CD4-positive, alpha-beta T cell (primary cell): ENCODE results near the gene RGR. TPM values are rescaled to one million over a fixed set of nuclear protein-coding genes. Genes with fewer than 3 reads are reported as not detected.

Experiments
- ATAC-seq: fragments of 200-7000 bp; cut with Tn5 transposase; one replicate; pipeline ENCODE4 v1.10.0; 2022; ENCODE audit warnings: mild to moderate bottlenecking; ENCODE audit not compliant: poor library complexity
- CTCF ChIA-PET: fragments of 350-600 bp; sonication (Branson Sonifier 250); formaldehyde crosslinking; loops from one replicate; lab custom pipeline; 2021; ENCODE audit warnings: antibody characterized with exemption, inconsistent platforms; lab: Charles Lee
- POLR2A ChIA-PET: fragments of 350-600 bp; sonication (Branson Sonifier 250); formaldehyde crosslinking; loops from one replicate; lab custom pipeline; 2021; ENCODE audit warnings: antibody characterized with exemption, inconsistent platforms; lab: Charles Lee
- DNase-seq, 14 experiments: peaks; one replicate each; pipeline ENCODE4 v3.0.0-alpha.2; 2013 to 2020; ENCODE audit warnings: mixed read lengths in 2 of 14
- H3K27ac ChIP-seq, 2 donors: one replicate each; pipeline versions ENCODE4 v1.5.1 to v1.7.0; 2013; ENCODE audit warnings: low read length in 2 of 2, low read depth in 1 of 2, mild to moderate bottlenecking in 1 of 2
- H3K27me3 ChIP-seq, 2 experiments: 1 replicate in 1 of 2; 2 replicates in 1 of 2; pipeline versions ENCODE4 v1.6.1 to v1.7.0; 2013; ENCODE audit warnings: low read length in 2 of 2, control low read depth in 1 of 2, mild to moderate bottlenecking in 1 of 2, moderate library complexity in 1 of 2; ENCODE audit not compliant: insufficient read depth in 2 of 2, control insufficient read depth in 1 of 2
- H3K36me3 ChIP-seq: one replicate; pipeline ENCODE4 v1.6.1; 2013; ENCODE audit warnings: low read length, control low read depth; ENCODE audit not compliant: insufficient read depth
- H3K4me1 ChIP-seq: one replicate; pipeline ENCODE4 v1.6.1; 2013; ENCODE audit warnings: low read length, control low read depth; ENCODE audit not compliant: insufficient read depth
- H3K4me3 ChIP-seq: one replicate; pipeline ENCODE4 v1.5.1; 2013; ENCODE audit warnings: mild to moderate bottlenecking, low read length, moderate library complexity
- H3K9me3 ChIP-seq, 2 experiments: 1 replicate in 1 of 2; 2 replicates in 1 of 2; pipeline versions ENCODE4 v1.6.1 to v1.7.0; 2013; ENCODE audit warnings: low read length in 2 of 2, mild to moderate bottlenecking in 2 of 2, control low read depth in 1 of 2, moderate library complexity in 1 of 2; ENCODE audit not compliant: control insufficient read depth in 1 of 2, insufficient read depth in 1 of 2
- H3K27ac Mint-ChIP-seq: one replicate; pipeline ENCODE4 v1.8.0; 2020; ENCODE audit warnings: mixed read lengths
- H3K27me3 Mint-ChIP-seq: one replicate; pipeline ENCODE4 v1.8.0; 2021; ENCODE audit warnings: mixed read lengths
- H3K36me3 Mint-ChIP-seq: one replicate; pipeline ENCODE4 v1.8.0; 2021; ENCODE audit warnings: low read depth, mixed read lengths
- H3K4me1 Mint-ChIP-seq: one replicate; pipeline ENCODE4 v1.8.0; 2021; ENCODE audit warnings: low read depth, mixed read lengths
- H3K4me3 Mint-ChIP-seq: one replicate; pipeline ENCODE4 v1.8.0; 2020; ENCODE audit warnings: mild to moderate bottlenecking, mixed read lengths
- H3K9me3 Mint-ChIP-seq: one replicate; pipeline ENCODE4 v1.8.0; 2020; ENCODE audit warnings: mixed read lengths
- CTCF ChIP-seq: fragments of 200-600 bp; IDR thresholded peaks from one replicate; pipeline ENCODE4 v1.8.0; 2022; ENCODE audit warnings: antibody characterized with exemption, mild to moderate bottlenecking
- intact Hi-C, 2 experiments: fragments of 100-400 bp; cut with DNase I in 1 of 2; cut with micrococcal nuclease in 1 of 2; formaldehyde crosslinking; loops; one replicate each; pipeline versions ENCODE4 v1.15.1 to v1.9.0; 2023 to 2025; cut with DNase I, micrococcal nuclease
- total RNA-seq, 174 experiments: library from RNA in 2 of 174; stranded (reverse) in 2 of 174; gene quantifications; one replicate each; pipeline ENCODE4 v1.2.3 and lab custom pipeline; 2021 to 2026

Gene RGR
- total RNA-seq, 2 experiments from 2014 or later, result not detected

- Histone ChIP-seq H3K27ac (no peak overlapping the region), H3K9me3 (peaks cover 0 to 4% of the 10 kb centered on the region in 2 experiments), H3K36me3 (no peaks in the 10 kb centered on the region), H3K4me1 (peaks cover 7% of the 10 kb centered on the region), H3K27me3 (peaks cover 8 to 9% of the 10 kb centered on the region in 2 experiments), H3K4me3 (no peak overlapping the region)
- Mint-ChIP-seq H3K9me3 (no peaks in the 10 kb centered on the region), H3K36me3 (no peaks in the 10 kb centered on the region), H3K4me3 (no peak overlapping the region), H3K27me3 (peaks cover 39% of the 10 kb centered on the region), H3K4me1 (peaks cover 4% of the 10 kb centered on the region), H3K27ac (no peak overlapping the region)
- CTCF ChIA-PET, result interaction anchor here (0.7 to 1.0 kb wide), 3 partner anchors 9 to 274 kb away, joined by 3 read pairs; no protein-coding TSS in a partner anchor
- intact Hi-C loops, result no loop called here
- ATAC-seq, result peak; percentile 48
- POLR2A ChIA-PET, result no interaction called here
- peak in 12 of 14 experiments; percentile 7 to 54 (median 20) for DNase-seq
- TF ChIP-seq CTCF, result peak; percentile 37
Measured at GRCh38 chr10:84256510-84257342, 11.9 kb downstream of the RGR start.

GRCh38 chr10:84257343-84258020 lies 12.6 kb downstream of the RGR start:
- Mint-ChIP-seq H3K27me3 (peaks cover 46% of the 10 kb centered on the region), H3K4me3 (no peak overlapping the region), H3K36me3 (no peaks in the 10 kb centered on the region), H3K27ac (no peak overlapping the region), H3K4me1 (peaks cover 4% of the 10 kb centered on the region), H3K9me3 (no peaks in the 10 kb centered on the region)
- H3K4me3 ChIP-seq, result no peak overlapping the region
- intact Hi-C loops, result no loop called here
- no peak for DNase-seq
- no peaks in the 10 kb centered on the region for H3K36me3 ChIP-seq
- POLR2A ChIA-PET, result no interaction called here
- TF ChIP-seq CTCF, result no peak
- CTCF ChIA-PET, result interaction anchor here (0.7 to 1.0 kb wide), 2 partner anchors 10 kb away, joined by 3 read pairs; no protein-coding TSS in a partner anchor
- H3K9me3 ChIP-seq, result peaks cover 0 to 4% of the 10 kb centered on the region in 2 experiments
- peaks cover 8 to 9% of the 10 kb centered on the region in 2 experiments for H3K27me3 ChIP-seq
- H3K4me1 ChIP-seq, result peaks cover 7% of the 10 kb centered on the region
- no peak for ATAC-seq
- H3K27ac ChIP-seq, result no peak overlapping the region

GRCh38 chr10:84258034-84258695 lies 13.3 kb downstream of the RGR start:
- Mint-ChIP-seq H3K9me3 (no peaks in the 10 kb centered on the region), H3K4me3 (no peak overlapping the region), H3K27me3 (peaks cover 53% of the 10 kb centered on the region), H3K36me3 (no peaks in the 10 kb centered on the region), H3K4me1 (peaks cover 4% of the 10 kb centered on the region), H3K27ac (no peak overlapping the region)
- Histone ChIP-seq H3K27me3 (peaks cover 8 to 9% of the 10 kb centered on the region in 2 experiments), H3K36me3 (no peaks in the 10 kb centered on the region), H3K27ac (no peak overlapping the region), H3K9me3 (peaks cover 0 to 4% of the 10 kb centered on the region in 2 experiments), H3K4me1 (peaks cover 7% of the 10 kb centered on the region), H3K4me3 (no peak overlapping the region)
- no peak for ATAC-seq
- ChIA-PET POLR2A (no interaction called here), CTCF (no interaction called here)
- no peak for TF ChIP-seq CTCF
- DNase-seq, result no peak
- intact Hi-C loops, result no loop called here
